ENCODE results near the gene RGS6. TPM values are rescaled to one million over a fixed set of nuclear protein-coding genes. Genes with fewer than 3 reads are reported as not detected.

Gene RGS6
- total RNA-seq, 4 donors from 2014 or later: 0.46 to 3.7 (median 1.6) TPM

DNA sequence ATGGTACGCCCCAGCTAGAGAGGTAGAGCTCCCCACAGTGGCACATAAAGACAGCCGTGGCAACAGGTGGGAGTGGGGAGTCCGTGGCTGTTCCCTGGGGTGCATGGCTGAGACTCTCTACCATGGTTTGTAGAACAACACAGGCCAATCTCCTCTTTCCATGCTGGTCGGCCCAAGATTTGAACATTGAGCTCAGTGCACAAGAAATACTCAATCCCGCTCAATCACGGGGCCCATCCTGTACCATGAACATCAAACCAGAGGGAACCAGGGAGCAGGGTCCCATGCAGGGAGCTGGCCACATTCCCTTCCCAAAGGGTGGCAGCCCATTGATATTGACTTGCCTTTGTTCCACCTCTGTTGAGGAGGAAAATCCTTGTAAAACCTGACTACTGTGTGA is 608.6 kb downstream of the RGS6 start:
- TF ChIP-seq, protein P1, sequence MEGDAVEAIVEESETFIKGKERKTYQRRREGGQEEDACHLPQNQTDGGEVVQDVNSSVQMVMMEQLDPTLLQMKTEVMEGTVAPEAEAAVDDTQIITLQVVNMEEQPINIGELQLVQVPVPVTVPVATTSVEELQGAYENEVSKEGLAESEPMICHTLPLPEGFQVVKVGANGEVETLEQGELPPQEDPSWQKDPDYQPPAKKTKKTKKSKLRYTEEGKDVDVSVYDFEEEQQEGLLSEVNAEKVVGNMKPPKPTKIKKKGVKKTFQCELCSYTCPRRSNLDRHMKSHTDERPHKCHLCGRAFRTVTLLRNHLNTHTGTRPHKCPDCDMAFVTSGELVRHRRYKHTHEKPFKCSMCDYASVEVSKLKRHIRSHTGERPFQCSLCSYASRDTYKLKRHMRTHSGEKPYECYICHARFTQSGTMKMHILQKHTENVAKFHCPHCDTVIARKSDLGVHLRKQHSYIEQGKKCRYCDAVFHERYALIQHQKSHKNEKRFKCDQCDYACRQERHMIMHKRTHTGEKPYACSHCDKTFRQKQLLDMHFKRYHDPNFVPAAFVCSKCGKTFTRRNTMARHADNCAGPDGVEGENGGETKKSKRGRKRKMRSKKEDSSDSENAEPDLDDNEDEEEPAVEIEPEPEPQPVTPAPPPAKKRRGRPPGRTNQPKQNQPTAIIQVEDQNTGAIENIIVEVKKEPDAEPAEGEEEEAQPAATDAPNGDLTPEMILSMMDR (IDR thresholded peaks at IDR 0.05 in 4 of 5, conservative IDR thresholded peaks at IDR 0.05 in 1 of 5): no peak
- TF ChIP-seq POLR2A (IDR thresholded peaks at IDR 0.05): no peak
- ATAC-seq: no peak
- no peaks in the 10 kb centered on the region for H3K9me3 ChIP-seq
- no peak overlapping the region for H3K4me3 ChIP-seq
- in situ Hi-C loops (cut with MboI; ENCODE audit: low sequenced_read_pairs in 4 of 4): no loop called here
- H3K4me1 ChIP-seq: peaks cover 8 to 20% of the 10 kb centered on the region in 2 donors
- no peak for DNase-seq
- H3K27ac ChIP-seq: no peak overlapping the region
- no peaks in the 10 kb centered on the region for H3K27me3 ChIP-seq
- no peaks in the 10 kb centered on the region for H3K36me3 ChIP-seq
- intact Hi-C loops (cut with DNase I; ENCODE audit: low total_unique reads): no loop called here

DNA sequence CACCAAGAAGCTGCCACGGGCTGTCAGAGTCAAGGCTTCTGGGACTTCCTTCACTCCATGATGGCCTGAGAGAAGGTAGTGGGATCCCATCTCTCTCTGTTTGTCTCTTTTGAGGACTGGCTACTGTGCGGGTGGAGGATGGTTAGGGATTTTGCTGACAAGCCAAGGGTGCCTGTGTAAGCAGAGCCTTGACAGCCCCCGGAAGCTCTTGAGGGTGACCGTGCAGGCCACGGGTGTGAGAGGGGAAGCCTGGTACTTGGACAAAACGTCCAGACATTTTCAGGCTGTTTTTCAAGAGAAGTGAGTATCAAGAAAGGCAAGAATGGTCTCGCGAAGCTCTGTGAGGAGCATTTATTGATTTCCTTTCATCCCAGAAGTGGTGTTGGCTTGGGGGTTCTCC is 609.3 kb downstream of the RGS6 start:
- DNase-seq (no peak), ATAC-seq (no peak)
- no peaks in the 10 kb centered on the region for H3K27me3 ChIP-seq
- peaks cover 15 to 27% of the 10 kb centered on the region in 2 donors for H3K4me1 ChIP-seq
- H3K4me3 ChIP-seq: no peak overlapping the region
- intact Hi-C loops (cut with DNase I; ENCODE audit: low total_unique reads) (no loop called here), in situ Hi-C loops (cut with MboI; ENCODE audit: low sequenced_read_pairs in 4 of 4) (no loop called here)
- no peak overlapping the region for H3K27ac ChIP-seq
- TF ChIP-seq POLR2A (IDR thresholded peaks at IDR 0.05): no peak
- TF ChIP-seq, protein P1 (IDR thresholded peaks at IDR 0.05 in 4 of 5, conservative IDR thresholded peaks at IDR 0.05 in 1 of 5): no peak
- H3K36me3 ChIP-seq: no peaks in the 10 kb centered on the region
- H3K9me3 ChIP-seq: no peaks in the 10 kb centered on the region

DNA sequence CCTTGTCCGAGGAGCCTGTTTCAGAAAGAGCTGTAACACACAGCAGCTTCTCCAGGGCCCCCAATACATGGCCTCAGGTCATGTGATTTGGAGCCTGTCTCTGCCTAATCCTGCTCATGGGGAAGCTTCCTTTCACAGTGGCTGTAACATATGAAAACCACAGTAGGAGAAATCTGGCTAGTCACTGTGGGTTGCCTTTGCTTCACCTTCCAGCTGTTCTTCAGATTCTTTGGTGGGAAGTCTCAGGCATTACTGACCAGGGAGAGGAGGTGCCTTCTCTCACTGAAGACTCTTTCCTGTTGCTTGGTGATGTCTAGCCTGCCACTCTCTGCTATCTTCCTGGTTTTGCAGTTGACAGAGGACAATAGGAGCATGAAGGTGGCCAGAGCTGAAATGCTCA is 611.1 kb downstream of the RGS6 start:
- Histone ChIP-seq H3K36me3 (no peaks in the 10 kb centered on the region), H3K4me1 (peaks cover 22 to 33% of the 10 kb centered on the region in 2 donors), H3K27ac (no peak overlapping the region), H3K9me3 (no peaks in the 10 kb centered on the region), H3K4me3 (no peak overlapping the region), H3K27me3 (no peaks in the 10 kb centered on the region)
- intact Hi-C loops (cut with DNase I; ENCODE audit: low total_unique reads) (no loop called here), in situ Hi-C loops (cut with MboI; ENCODE audit: low sequenced_read_pairs in 4 of 4) (no loop called here)
- ATAC-seq (no peak), DNase-seq (no peak)
- TF ChIP-seq, protein P1 (IDR thresholded peaks at IDR 0.05 in 4 of 5, conservative IDR thresholded peaks at IDR 0.05 in 1 of 5): no peak
- TF ChIP-seq POLR2A (IDR thresholded peaks at IDR 0.05): no peak

DNA sequence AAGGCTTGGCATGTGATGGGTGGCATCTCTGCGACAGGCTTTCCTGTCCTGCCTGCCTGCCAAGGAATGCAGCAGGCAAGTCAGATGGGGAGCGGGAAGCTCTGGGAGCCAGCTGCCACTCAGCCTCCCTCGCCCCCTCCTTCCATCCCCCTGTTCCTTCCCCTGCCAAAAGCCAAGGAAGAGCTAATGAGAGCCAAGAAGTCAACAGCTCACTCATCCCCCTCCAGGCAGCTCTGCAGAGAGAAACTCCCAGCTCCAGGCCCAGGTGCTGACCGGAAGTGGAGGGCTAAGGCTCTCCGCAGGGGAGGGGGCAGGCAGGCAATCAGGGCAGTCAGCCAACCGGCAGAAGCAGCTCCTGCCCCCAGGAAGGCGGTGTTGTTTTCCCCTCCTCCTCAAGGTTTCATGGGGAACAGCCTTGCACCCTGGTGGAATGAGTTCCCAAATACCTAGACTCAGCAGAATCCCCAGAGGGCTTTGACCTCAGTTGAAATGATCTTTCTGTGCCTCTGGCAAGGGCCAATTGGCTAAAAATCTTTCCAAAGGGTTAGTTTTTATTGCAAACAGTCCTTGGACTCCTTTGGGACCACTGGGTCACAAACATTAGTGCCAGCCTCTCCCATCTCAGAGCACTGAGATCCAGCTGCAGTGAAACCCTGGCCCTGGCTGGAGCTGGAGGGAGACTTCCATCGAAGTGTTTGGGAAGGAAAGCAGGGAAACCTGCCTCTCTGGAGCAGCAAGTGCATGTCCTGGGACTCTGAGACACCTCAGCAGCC is 612.6 kb downstream of the RGS6 start:
- H3K4me1 ChIP-seq: peaks cover 31 to 45% of the 10 kb centered on the region in 2 donors
- no peaks in the 10 kb centered on the region for H3K27me3 ChIP-seq
- DNase-seq (no peak), ATAC-seq (no peak)
- peak overlapping the region in 1 of 4 donors; percentile 64 for H3K27ac ChIP-seq
- H3K9me3 ChIP-seq: no peaks in the 10 kb centered on the region
- no peaks in the 10 kb centered on the region for H3K36me3 ChIP-seq
- intact Hi-C loops (cut with DNase I; ENCODE audit: low total_unique reads): no loop called here
- H3K4me3 ChIP-seq: no peak overlapping the region
- in situ Hi-C loops (cut with MboI; ENCODE audit: low sequenced_read_pairs in 4 of 4): no loop called here
- no peak for TF ChIP-seq POLR2A (IDR thresholded peaks at IDR 0.05)
- TF ChIP-seq, protein P1 (IDR thresholded peaks at IDR 0.05 in 4 of 5, conservative IDR thresholded peaks at IDR 0.05 in 1 of 5): no peak

Data from gastrocnemius medialis (tissue), 4 donors.